ENCODE data around the gene GDAP2.
A peak's percentile ranks its signal among the peaks of the same experiment; 100 is the strongest.

GDAP2 gene

DNA sequence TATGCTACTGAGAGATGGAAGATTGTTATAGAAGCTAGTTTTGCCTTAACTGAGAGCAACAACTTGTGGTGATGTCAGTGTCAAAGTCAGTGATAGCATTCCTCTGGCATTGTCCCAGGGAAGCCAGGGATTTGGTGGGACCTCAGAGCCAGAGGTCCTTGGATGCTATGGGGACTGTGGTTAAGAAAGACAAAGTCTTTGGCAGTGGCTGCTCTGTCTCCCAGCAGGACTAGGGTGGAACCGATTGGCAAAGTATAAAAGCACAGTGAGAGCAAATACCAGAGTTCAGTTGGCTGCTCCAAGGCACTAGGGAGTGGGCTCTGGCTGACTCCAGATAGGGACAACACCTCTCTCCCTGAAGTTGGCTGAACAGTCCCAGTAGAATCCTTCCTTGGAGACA is 104.8 kb downstream of the GDAP2 start:
- POLR2A ChIA-PET = no interaction called here
- Histone ChIP-seq H3K27me3 (replicated peaks in 2 of 5; ENCODE audit: control insufficient read depth in 4 of 5, insufficient read depth in 5 of 5, low read length in 4 of 5) (no peaks in the 10 kb centered on the region), H3K27ac (ENCODE audit: insufficient read depth in 1 of 2, low read depth in 1 of 2, low read length in 2 of 2, poor library complexity in 1 of 2, severe bottlenecking in 2 of 2) (no peak overlapping the region), H3K9me3 (ENCODE audit: control extremely low read depth in 1 of 5, control insufficient read depth in 4 of 5, insufficient read depth in 2 of 5, low read depth in 1 of 5, low read length in 4 of 5) (peaks cover 0 to 13% (median 6%) of the 10 kb centered on the region in 5 experiments), H3K4me3 (ENCODE audit: control insufficient read depth in 1 of 7, extremely low read depth in 1 of 7, insufficient read depth in 4 of 7, low read depth in 2 of 7, low read length in 6 of 7) (no peak overlapping the region), H3K36me3 (ENCODE audit: control insufficient read depth in 4 of 4, insufficient read depth in 4 of 4, low read length in 3 of 4) (no peaks in the 10 kb centered on the region), H3K4me1 (ENCODE audit: control extremely low read depth in 1 of 4, control insufficient read depth in 4 of 4, insufficient read depth in 4 of 4, low read length in 3 of 4) (no peaks in the 10 kb centered on the region)
- WGBS (ENCODE audit: insufficient coverage) = 100% methylated on average over 1 of the region's 1 CpG
- CTCF ChIA-PET = interaction anchor here (1.8 kb wide), 1 partner anchor 22 kb away, joined by 5 read pairs; no protein-coding TSS in a partner anchor
- DNase-seq = no peak

DNA sequence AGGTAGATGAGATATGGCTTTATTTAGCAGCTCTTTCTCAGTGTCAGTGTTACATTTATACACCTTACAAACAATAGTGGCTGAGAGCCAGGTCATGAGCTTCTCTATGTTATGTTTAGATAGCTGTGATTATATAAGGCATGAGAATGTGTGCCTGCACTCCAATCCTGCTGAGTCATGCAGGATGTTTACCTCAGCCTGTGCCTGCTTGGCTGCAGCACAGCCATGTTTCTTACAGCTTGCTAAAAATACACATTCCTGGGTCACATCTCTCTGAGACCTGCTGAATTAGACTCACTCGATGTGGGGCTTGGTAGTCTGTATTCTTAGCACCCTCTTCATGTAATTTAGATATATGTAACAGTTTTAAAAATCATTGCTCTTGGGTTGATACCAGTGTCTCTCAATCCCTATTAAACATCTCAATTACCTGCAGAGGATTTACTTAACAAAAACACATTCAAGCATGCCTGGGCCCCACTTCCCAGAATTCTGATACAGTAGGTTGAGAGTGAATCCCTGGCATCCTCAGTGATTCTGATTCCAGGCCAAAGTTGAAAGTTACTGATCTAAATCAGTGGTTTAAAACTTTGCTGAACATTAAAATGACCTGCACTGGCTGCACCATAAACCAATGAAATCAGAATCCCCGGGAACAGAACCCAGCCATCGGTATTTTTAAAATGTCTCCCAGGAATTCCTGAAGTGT is 107.5 kb downstream of the GDAP2 start:
- CTCF ChIA-PET = interaction anchor here (0.7 kb wide), 1 partner anchor 1687 kb away, joined by 3 read pairs; no protein-coding TSS in a partner anchor
- POLR2A ChIA-PET = no interaction called here
- DNase-seq = peak in 2 of 3 donors; percentile 4 to 24
- 100% methylated on average over 2 of the region's 3 CpGs for WGBS (ENCODE audit: insufficient coverage)
- Histone ChIP-seq H3K4me3 (ENCODE audit: control insufficient read depth in 1 of 7, extremely low read depth in 1 of 7, insufficient read depth in 4 of 7, low read depth in 2 of 7, low read length in 6 of 7) (no peak overlapping the region), H3K4me1 (ENCODE audit: control extremely low read depth in 1 of 4, control insufficient read depth in 4 of 4, insufficient read depth in 4 of 4, low read length in 3 of 4) (no peaks in the 10 kb centered on the region), H3K27me3 (replicated peaks in 2 of 5; ENCODE audit: control insufficient read depth in 4 of 5, insufficient read depth in 5 of 5, low read length in 4 of 5) (no peaks in the 10 kb centered on the region), H3K27ac (ENCODE audit: insufficient read depth in 1 of 2, low read depth in 1 of 2, low read length in 2 of 2, poor library complexity in 1 of 2, severe bottlenecking in 2 of 2) (no peak overlapping the region), H3K9me3 (ENCODE audit: control extremely low read depth in 1 of 5, control insufficient read depth in 4 of 5, insufficient read depth in 2 of 5, low read depth in 1 of 5, low read length in 4 of 5) (peaks cover 0 to 13% (median 6%) of the 10 kb centered on the region in 5 experiments), H3K36me3 (ENCODE audit: control insufficient read depth in 4 of 4, insufficient read depth in 4 of 4, low read length in 3 of 4) (no peaks in the 10 kb centered on the region)

DNA sequence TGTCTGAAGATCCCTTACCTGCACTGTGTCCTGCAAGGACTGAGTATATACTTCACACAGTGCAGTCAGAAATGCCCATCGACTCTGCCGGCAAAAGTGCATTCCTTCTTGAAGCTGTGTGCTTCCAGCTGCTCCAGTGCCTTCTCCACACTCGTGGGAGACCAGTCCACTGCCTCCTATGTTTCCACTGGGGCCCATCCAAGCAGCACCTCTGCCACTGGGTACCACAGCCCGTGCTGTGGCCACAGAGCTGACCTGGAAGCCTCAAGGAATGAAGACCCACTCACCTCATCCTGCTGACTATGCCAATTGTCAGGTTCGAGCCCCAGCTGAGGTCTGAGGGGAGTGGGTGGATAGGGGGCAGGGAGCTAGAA is 108.1 kb downstream of the GDAP2 start:
- no peaks in the 10 kb centered on the region for H3K4me1 ChIP-seq (ENCODE audit: control extremely low read depth in 1 of 4, control insufficient read depth in 4 of 4, insufficient read depth in 4 of 4, low read length in 3 of 4)
- H3K27me3 ChIP-seq (replicated peaks in 2 of 5; ENCODE audit: control insufficient read depth in 4 of 5, insufficient read depth in 5 of 5, low read length in 4 of 5) = no peaks in the 10 kb centered on the region
- POLR2A ChIA-PET = no interaction called here
- CTCF ChIA-PET = interaction anchor here (0.7 to 0.9 kb wide), 2 partner anchors 287 to 1687 kb away, joined by 3 read pairs; no protein-coding TSS in a partner anchor
- H3K4me3 ChIP-seq (ENCODE audit: control insufficient read depth in 1 of 7, extremely low read depth in 1 of 7, insufficient read depth in 4 of 7, low read depth in 2 of 7, low read length in 6 of 7) = no peak overlapping the region
- no peak overlapping the region for H3K27ac ChIP-seq (ENCODE audit: insufficient read depth in 1 of 2, low read depth in 1 of 2, low read length in 2 of 2, poor library complexity in 1 of 2, severe bottlenecking in 2 of 2)
- no peak for DNase-seq
- H3K9me3 ChIP-seq (ENCODE audit: control extremely low read depth in 1 of 5, control insufficient read depth in 4 of 5, insufficient read depth in 2 of 5, low read depth in 1 of 5, low read length in 4 of 5) = peaks cover 0 to 13% (median 6%) of the 10 kb centered on the region in 5 experiments
- H3K36me3 ChIP-seq (ENCODE audit: control insufficient read depth in 4 of 4, insufficient read depth in 4 of 4, low read length in 3 of 4) = no peaks in the 10 kb centered on the region
- 93% methylated on average over 5 of the region's 5 CpGs for WGBS (ENCODE audit: insufficient coverage)

DNA sequence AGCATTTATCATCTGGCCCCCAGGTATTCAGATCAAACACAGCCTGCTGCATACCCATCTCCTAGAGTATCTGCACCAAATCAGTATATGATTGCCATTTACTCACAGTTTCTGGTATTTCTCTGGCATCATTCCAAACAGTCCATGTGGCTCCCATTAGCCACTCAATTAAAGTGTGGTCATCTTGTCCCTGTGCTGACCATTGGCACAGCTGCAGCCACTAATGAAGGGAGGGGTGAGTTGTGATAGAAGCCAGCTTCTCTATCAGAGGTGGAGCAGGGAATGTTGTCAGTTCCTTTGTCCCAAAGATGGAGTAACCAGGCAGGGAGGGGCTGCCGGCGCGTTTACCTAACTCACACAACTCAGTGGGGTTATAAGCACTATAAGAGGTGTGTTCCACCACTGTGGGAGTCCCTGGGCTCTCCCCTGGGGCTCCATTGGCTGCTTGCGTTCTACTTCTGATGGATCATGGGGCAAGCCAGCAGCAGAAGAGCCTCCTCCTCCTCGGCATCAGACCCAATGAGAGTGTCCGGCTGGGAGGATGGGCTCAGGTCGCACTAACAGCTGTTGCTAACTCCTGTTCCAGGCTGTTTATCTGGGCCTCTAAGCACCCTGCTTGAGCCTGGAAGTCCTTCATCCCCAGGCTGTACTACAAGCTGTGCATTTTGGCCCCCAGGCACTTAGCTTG is 108.6 kb downstream of the GDAP2 start:
- Histone ChIP-seq H3K9me3 (ENCODE audit: control extremely low read depth in 1 of 5, control insufficient read depth in 4 of 5, insufficient read depth in 2 of 5, low read depth in 1 of 5, low read length in 4 of 5) (peaks cover 0 to 13% (median 6%) of the 10 kb centered on the region in 5 experiments), H3K4me1 (ENCODE audit: control extremely low read depth in 1 of 4, control insufficient read depth in 4 of 4, insufficient read depth in 4 of 4, low read length in 3 of 4) (no peaks in the 10 kb centered on the region), H3K27me3 (replicated peaks in 2 of 5; ENCODE audit: control insufficient read depth in 4 of 5, insufficient read depth in 5 of 5, low read length in 4 of 5) (no peaks in the 10 kb centered on the region), H3K27ac (ENCODE audit: insufficient read depth in 1 of 2, low read depth in 1 of 2, low read length in 2 of 2, poor library complexity in 1 of 2, severe bottlenecking in 2 of 2) (no peak overlapping the region), H3K4me3 (ENCODE audit: control insufficient read depth in 1 of 7, extremely low read depth in 1 of 7, insufficient read depth in 4 of 7, low read depth in 2 of 7, low read length in 6 of 7) (no peak overlapping the region), H3K36me3 (ENCODE audit: control insufficient read depth in 4 of 4, insufficient read depth in 4 of 4, low read length in 3 of 4) (no peaks in the 10 kb centered on the region)
- CTCF ChIA-PET = interaction anchor here (0.7 to 0.9 kb wide), 2 partner anchors 286 to 1686 kb away, joined by 3 read pairs; no protein-coding TSS in a partner anchor
- POLR2A ChIA-PET = no interaction called here
- no peak for DNase-seq
- 97% methylated on average over 7 of the region's 7 CpGs for WGBS (ENCODE audit: insufficient coverage)

DNA sequence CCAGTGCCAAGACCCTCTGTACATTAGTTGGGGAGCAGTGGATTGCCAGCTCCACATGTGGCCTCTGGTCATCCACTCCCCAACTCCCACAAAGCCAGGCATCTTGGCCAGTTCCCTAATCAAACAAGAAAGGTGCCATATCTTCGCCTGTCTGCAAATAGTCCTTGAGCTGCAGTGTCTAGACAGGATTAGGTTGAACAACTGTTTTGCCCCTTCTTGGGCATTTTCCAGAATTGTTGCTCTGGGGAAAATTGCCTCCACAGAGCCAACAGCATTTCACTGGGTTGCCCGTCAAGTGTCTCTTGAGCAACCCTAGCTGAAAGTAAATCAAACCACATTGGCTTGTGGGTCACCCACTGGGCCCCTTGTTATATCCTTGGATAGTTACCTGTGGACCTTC is 109.3 kb downstream of the GDAP2 start:
- Histone ChIP-seq H3K4me1 (ENCODE audit: control extremely low read depth in 1 of 4, control insufficient read depth in 4 of 4, insufficient read depth in 4 of 4, low read length in 3 of 4) (no peaks in the 10 kb centered on the region), H3K4me3 (ENCODE audit: control insufficient read depth in 1 of 7, extremely low read depth in 1 of 7, insufficient read depth in 4 of 7, low read depth in 2 of 7, low read length in 6 of 7) (no peak overlapping the region), H3K9me3 (ENCODE audit: control extremely low read depth in 1 of 5, control insufficient read depth in 4 of 5, insufficient read depth in 2 of 5, low read depth in 1 of 5, low read length in 4 of 5) (peaks cover 0 to 13% (median 6%) of the 10 kb centered on the region in 5 experiments), H3K36me3 (ENCODE audit: control insufficient read depth in 4 of 4, insufficient read depth in 4 of 4, low read length in 3 of 4) (no peaks in the 10 kb centered on the region), H3K27ac (ENCODE audit: insufficient read depth in 1 of 2, low read depth in 1 of 2, low read length in 2 of 2, poor library complexity in 1 of 2, severe bottlenecking in 2 of 2) (no peak overlapping the region), H3K27me3 (replicated peaks in 2 of 5; ENCODE audit: control insufficient read depth in 4 of 5, insufficient read depth in 5 of 5, low read length in 4 of 5) (no peaks in the 10 kb centered on the region)
- WGBS (ENCODE audit: insufficient coverage) = 100% methylated on average over 2 of the region's 2 CpGs
- no peak for DNase-seq
- CTCF ChIA-PET = no interaction called here
- POLR2A ChIA-PET = no interaction called here

DNA sequence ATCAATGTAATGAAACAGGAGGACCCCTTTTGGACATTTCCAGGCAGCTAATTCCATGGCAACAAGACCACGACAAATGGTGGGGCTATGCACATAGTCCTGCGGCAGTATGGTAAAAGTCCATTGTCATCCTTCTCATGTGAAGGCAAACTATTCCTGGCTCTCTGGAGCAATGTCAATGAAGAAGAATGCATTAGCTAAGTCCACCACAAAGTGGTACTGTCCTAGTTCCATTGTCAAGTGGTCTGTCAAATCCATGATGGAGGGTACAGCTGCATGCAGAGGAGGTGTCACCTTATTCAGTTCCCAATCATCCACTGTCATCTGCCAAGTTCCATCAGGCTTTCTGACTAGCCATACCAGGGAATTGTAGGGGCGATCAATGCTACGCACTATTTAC is 110.1 kb downstream of the GDAP2 start:
- POLR2A ChIA-PET = no interaction called here
- peaks cover 0 to 13% (median 6%) of the 10 kb centered on the region in 5 experiments for H3K9me3 ChIP-seq (ENCODE audit: control extremely low read depth in 1 of 5, control insufficient read depth in 4 of 5, insufficient read depth in 2 of 5, low read depth in 1 of 5, low read length in 4 of 5)
- H3K36me3 ChIP-seq (ENCODE audit: control insufficient read depth in 4 of 4, insufficient read depth in 4 of 4, low read length in 3 of 4) = no peaks in the 10 kb centered on the region
- H3K27me3 ChIP-seq (replicated peaks in 2 of 5; ENCODE audit: control insufficient read depth in 4 of 5, insufficient read depth in 5 of 5, low read length in 4 of 5) = no peaks in the 10 kb centered on the region
- CTCF ChIA-PET = no interaction called here
- H3K4me1 ChIP-seq (ENCODE audit: control extremely low read depth in 1 of 4, control insufficient read depth in 4 of 4, insufficient read depth in 4 of 4, low read length in 3 of 4) = no peaks in the 10 kb centered on the region
- no peak for DNase-seq
- no peak overlapping the region for H3K27ac ChIP-seq (ENCODE audit: insufficient read depth in 1 of 2, low read depth in 1 of 2, low read length in 2 of 2, poor library complexity in 1 of 2, severe bottlenecking in 2 of 2)
- H3K4me3 ChIP-seq (ENCODE audit: control insufficient read depth in 1 of 7, extremely low read depth in 1 of 7, insufficient read depth in 4 of 7, low read depth in 2 of 7, low read length in 6 of 7) = no peak overlapping the region
- WGBS (ENCODE audit: insufficient coverage) = 100% methylated on average over 2 of the region's 4 CpGs

DNA sequence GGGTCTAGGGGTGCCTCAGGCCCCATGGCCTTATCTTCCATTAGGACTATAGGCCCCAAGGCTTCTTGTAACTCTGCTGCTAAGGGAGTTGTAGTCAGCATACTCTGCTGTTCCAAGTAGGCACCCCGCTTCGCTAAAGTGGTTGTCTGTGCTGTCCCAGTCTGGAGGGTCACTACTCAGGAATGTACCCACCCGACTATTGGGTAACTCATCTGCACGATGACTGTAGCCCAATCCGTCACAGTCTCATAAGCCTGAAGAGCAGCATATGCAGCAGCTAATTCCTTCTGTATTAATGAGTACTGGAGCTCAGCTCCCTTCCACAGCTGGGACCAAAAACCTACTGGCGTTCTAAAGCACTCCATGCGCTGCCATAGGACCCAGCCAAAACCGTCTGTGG is 111.0 kb downstream of the GDAP2 start:
- DNase-seq = no peak
- H3K36me3 ChIP-seq (ENCODE audit: control insufficient read depth in 4 of 4, insufficient read depth in 4 of 4, low read length in 3 of 4) = no peaks in the 10 kb centered on the region
- H3K27ac ChIP-seq (ENCODE audit: insufficient read depth in 1 of 2, low read depth in 1 of 2, low read length in 2 of 2, poor library complexity in 1 of 2, severe bottlenecking in 2 of 2) = no peak overlapping the region
- POLR2A ChIA-PET = no interaction called here
- CTCF ChIA-PET = no interaction called here
- no peaks in the 10 kb centered on the region for H3K27me3 ChIP-seq (replicated peaks in 2 of 5; ENCODE audit: control insufficient read depth in 4 of 5, insufficient read depth in 5 of 5, low read length in 4 of 5)
- 98% methylated on average over 8 of the region's 8 CpGs for WGBS (ENCODE audit: insufficient coverage)
- H3K4me3 ChIP-seq (ENCODE audit: control insufficient read depth in 1 of 7, extremely low read depth in 1 of 7, insufficient read depth in 4 of 7, low read depth in 2 of 7, low read length in 6 of 7) = no peak overlapping the region
- peaks cover 0 to 13% (median 6%) of the 10 kb centered on the region in 5 experiments for H3K9me3 ChIP-seq (ENCODE audit: control extremely low read depth in 1 of 5, control insufficient read depth in 4 of 5, insufficient read depth in 2 of 5, low read depth in 1 of 5, low read length in 4 of 5)
- H3K4me1 ChIP-seq (ENCODE audit: control extremely low read depth in 1 of 4, control insufficient read depth in 4 of 4, insufficient read depth in 4 of 4, low read length in 3 of 4) = no peaks in the 10 kb centered on the region
